Mesothelial cell of epicardium (in vitro differentiated cells): Measurements from ENCODE around the gene MTA1. TPM values are rescaled to one million over a fixed set of nuclear protein-coding genes. Genes with fewer than 3 reads are reported as not detected.

Experiments used
- DNase-seq, 2 experiments: peaks; one replicate each; pipeline ENCODE4 v3.0.0; 2021; ENCODE audit warnings: low spot score in 2 of 2; ENCODE audit not compliant: unreplicated experiment in 2 of 2
- H3K27ac Mint-ChIP-seq: 2 replicates; pipeline ENCODE4 v1.8.0; 2021; ENCODE audit warnings: mixed read lengths
- H3K27me3 Mint-ChIP-seq: 2 replicates; pipeline ENCODE4 v1.8.0; 2021; ENCODE audit warnings: low read depth, mixed read lengths
- H3K36me3 Mint-ChIP-seq: 2 replicates; pipeline ENCODE4 v1.8.0; 2021; ENCODE audit warnings: mixed read lengths
- H3K4me1 Mint-ChIP-seq: 2 replicates; pipeline ENCODE4 v1.8.0; 2021; ENCODE audit warnings: mixed read lengths
- H3K4me3 Mint-ChIP-seq: 2 replicates; pipeline ENCODE4 v1.8.0; 2021; ENCODE audit warnings: mild to moderate bottlenecking, moderate library complexity, mixed read lengths
- H3K9me3 Mint-ChIP-seq: 2 replicates; pipeline ENCODE4 v1.8.0; 2021; ENCODE audit warnings: mixed read lengths
- total RNA-seq: library from RNA; stranded (reverse); gene quantifications from 3 replicates; pipeline ENCODE4 v1.2.1, GENCODE V29; 2021
- TF ChIP-seq, protein P1 (sequence below): fragments of 200-600 bp; sonication (generic); IDR thresholded peaks from one replicate; pipeline ENCODE4 v1.5.0; 2021; ENCODE audit warnings: antibody characterized with exemption; ENCODE audit not compliant: unreplicated experiment

MTA1 gene
- total RNA-seq, 1 donor from 2014 or later, result 259 TPM

DNA sequence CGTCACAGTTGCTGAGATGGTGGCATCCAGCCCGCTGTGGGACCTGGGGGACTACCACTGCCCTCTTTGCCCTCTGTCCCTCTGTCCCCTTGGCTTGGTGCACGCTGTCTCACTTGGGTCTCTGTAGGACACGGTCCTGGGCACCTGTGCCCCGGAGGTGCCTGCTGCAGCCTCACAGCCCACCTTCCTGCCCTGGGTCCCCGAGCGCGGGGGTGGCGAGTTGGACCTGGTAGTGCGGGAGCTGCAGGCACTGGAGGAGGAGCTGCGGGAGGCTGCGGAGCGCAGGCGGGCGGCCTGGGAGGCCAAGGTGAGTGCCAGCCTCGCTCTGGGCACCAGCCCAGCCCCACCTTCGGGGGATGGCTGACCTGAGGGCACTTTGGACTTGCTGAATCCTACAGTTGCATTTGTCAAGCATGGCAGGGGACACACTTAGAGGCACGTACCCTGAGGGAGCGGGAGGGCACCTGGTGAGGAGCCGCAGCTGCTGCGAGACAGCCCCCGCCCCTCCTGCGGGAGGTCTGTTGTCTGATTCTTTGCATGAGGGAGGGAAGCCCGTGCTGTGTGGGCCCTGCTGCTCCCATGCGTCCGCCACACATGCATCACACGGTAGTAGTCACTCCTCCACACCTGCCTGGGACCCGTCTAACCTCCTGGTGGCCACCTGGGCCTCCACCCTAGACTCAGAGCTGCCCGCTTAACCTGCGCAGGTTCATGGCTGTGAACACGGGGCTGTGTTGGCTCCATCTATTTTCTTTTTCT, 78.2 kb downstream of the MTA1 start:
- no peak for DNase-seq
- H3K4me3 Mint-ChIP-seq, result no peak overlapping the region
- H3K9me3 Mint-ChIP-seq, result no peaks in the 10 kb centered on the region
- no peaks in the 10 kb centered on the region for H3K4me1 Mint-ChIP-seq
- no peak overlapping the region for H3K27ac Mint-ChIP-seq
- no peaks in the 10 kb centered on the region for H3K36me3 Mint-ChIP-seq
- no peaks in the 10 kb centered on the region for H3K27me3 Mint-ChIP-seq
- TF ChIP-seq, protein P1, sequence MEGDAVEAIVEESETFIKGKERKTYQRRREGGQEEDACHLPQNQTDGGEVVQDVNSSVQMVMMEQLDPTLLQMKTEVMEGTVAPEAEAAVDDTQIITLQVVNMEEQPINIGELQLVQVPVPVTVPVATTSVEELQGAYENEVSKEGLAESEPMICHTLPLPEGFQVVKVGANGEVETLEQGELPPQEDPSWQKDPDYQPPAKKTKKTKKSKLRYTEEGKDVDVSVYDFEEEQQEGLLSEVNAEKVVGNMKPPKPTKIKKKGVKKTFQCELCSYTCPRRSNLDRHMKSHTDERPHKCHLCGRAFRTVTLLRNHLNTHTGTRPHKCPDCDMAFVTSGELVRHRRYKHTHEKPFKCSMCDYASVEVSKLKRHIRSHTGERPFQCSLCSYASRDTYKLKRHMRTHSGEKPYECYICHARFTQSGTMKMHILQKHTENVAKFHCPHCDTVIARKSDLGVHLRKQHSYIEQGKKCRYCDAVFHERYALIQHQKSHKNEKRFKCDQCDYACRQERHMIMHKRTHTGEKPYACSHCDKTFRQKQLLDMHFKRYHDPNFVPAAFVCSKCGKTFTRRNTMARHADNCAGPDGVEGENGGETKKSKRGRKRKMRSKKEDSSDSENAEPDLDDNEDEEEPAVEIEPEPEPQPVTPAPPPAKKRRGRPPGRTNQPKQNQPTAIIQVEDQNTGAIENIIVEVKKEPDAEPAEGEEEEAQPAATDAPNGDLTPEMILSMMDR, result no peak

DNA sequence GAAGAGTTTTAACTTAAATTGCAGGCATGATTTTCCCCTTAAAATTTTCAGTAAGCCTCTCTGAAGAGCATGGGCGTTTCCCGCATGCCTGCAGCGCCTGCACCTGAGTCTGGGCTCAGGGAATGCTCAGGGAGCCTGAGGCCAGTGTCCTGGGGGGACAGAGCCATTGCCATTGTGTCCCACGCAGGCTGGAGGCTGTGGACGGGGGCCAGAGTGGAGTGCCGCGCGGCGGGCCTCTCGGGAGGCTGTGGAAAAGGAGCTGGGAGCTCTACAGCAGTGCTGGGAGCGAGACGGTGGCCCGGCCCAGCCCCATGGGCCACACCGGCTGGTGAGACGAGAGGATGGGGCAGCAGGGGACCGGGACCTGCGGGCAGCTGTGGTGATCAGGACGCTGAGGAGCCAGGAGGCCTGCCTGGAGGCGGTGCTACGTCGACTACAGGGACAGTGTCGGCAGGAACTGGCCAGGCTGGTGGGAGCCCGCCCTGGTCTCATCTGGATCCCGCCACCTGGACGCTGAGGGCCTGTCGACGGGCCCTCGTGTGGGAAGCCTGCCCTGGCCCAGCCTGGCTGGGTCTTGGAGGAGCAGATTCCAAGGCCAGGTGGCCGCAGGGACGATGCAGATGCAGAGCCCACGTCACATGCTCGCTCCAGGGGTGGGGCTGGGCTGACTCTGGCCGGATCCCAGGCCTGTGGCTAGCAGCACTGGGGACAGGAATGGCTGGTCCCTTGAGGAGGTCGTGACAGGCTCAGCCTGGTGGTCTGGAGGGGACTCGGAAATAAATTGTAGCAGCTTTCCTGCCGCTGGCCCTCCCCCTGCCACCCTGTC, 79.0 kb downstream of the MTA1 start:
- TF ChIP-seq, protein P1, result no peak
- DNase-seq, result no peak
- no peak overlapping the region for H3K4me3 Mint-ChIP-seq
- H3K27me3 Mint-ChIP-seq, result no peaks in the 10 kb centered on the region
- no peaks in the 10 kb centered on the region for H3K4me1 Mint-ChIP-seq
- no peaks in the 10 kb centered on the region for H3K9me3 Mint-ChIP-seq
- no peaks in the 10 kb centered on the region for H3K36me3 Mint-ChIP-seq
- no peak overlapping the region for H3K27ac Mint-ChIP-seq

DNA sequence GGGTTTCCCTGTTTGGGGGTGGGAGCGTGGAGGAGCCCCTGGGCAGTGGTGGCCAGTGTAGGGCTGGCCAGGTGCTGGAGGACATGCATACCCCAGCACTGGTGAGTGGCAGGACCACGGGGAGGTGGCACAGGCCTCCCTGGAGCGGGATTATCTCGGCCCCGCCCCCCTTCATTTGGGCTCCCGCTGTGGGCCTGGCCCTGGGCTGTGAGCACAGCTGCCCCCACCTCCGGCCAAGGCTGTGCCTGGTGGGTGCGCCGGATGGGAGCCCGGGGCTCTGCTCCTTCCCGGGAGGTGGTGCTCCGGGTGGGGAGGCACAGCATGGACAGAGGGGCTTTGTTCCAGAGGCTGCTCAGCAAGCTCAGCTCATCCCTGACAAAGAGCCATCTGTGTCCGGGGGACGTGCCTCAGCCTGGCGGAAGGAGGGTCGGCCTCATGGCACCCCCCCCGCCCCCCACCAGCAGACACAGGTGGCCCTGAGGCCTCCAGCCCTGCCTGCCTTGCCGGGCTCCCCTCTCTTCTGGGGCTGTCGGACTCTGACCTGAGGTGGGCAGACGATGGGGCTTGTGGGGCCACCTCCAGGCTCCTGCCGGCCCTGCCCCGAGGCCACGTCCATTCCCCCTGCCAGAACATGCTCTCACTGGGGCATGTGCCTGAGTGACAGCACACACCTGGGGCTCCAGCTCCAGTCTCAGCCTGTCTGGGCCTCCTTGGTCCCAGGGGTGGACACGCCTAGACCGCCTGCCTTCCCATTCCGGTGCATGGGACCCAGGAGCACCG, 79.8 kb downstream of the MTA1 start:
- no peak for DNase-seq
- no peaks in the 10 kb centered on the region for H3K9me3 Mint-ChIP-seq
- H3K27me3 Mint-ChIP-seq, result no peaks in the 10 kb centered on the region
- no peaks in the 10 kb centered on the region for H3K36me3 Mint-ChIP-seq
- H3K4me3 Mint-ChIP-seq, result no peak overlapping the region
- H3K4me1 Mint-ChIP-seq, result no peaks in the 10 kb centered on the region
- H3K27ac Mint-ChIP-seq, result no peak overlapping the region
- TF ChIP-seq, protein P1, result no peak

DNA sequence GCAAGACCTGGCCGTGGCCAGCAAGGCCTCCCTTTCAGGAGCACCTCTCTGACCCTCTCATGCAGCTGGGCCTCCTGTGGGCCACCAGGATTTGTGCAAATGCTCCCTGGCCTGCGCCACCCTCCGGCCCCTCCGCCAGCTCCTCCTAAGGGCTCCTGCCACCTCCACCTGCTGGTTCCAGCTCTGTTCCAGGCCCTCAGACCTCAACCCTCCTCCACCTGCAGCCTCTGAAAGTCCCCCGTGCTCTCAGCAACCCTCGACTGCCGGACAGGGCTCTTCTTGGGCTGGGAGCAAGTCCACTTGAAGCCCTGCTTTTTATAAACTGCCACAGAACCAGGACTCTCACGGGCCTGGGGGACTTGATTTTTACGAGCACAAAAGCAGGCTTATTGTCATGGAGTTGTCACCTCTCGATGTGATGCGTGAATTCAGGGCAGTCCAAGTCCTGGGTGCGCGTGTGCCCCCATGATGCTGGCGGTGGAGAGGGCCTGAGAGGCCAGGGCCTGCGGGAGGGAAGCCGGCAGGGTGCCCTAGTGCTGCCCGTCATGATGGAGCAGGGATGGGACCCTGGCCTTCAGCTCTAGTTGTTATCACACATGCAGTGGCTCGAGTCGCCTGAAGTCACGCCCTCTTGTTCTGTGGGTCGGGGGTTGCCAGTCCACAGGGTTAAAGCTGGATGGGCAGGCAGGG, 80.6 kb downstream of the MTA1 start:
- H3K4me3 Mint-ChIP-seq, result no peak overlapping the region
- no peaks in the 10 kb centered on the region for H3K27me3 Mint-ChIP-seq
- H3K27ac Mint-ChIP-seq, result no peak overlapping the region
- DNase-seq, result no peak
- no peaks in the 10 kb centered on the region for H3K4me1 Mint-ChIP-seq
- H3K9me3 Mint-ChIP-seq, result no peaks in the 10 kb centered on the region
- TF ChIP-seq, protein P1, result no peak
- no peaks in the 10 kb centered on the region for H3K36me3 Mint-ChIP-seq

DNA sequence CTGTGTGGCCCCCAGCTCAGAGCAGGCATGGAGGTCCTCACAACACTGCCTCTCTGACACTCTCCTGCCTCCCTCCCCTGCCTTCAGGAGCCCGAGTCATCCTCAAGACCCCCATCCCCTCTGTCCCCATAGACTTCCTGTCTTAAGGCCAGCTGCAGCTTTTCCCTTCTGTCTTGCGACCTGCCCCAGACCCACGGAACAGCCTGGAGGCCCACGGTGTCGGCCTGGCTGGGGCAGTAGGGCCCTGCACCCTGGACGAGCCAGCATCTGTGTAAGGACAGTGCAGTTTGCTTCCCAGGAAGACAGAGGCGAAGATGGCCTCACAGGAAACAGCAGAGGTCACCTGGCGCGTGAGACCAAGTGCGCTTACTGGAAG, 81.1 kb downstream of the MTA1 start:
- TF ChIP-seq, protein P1, result no peak
- no peaks in the 10 kb centered on the region for H3K36me3 Mint-ChIP-seq
- no peak for DNase-seq
- no peak overlapping the region for H3K27ac Mint-ChIP-seq
- H3K27me3 Mint-ChIP-seq, result peaks cover 1% of the 10 kb centered on the region
- no peaks in the 10 kb centered on the region for H3K9me3 Mint-ChIP-seq
- no peaks in the 10 kb centered on the region for H3K4me1 Mint-ChIP-seq
- H3K4me3 Mint-ChIP-seq, result no peak overlapping the region
